ENCODE measurements around the gene TRAPPC11.

DNA sequence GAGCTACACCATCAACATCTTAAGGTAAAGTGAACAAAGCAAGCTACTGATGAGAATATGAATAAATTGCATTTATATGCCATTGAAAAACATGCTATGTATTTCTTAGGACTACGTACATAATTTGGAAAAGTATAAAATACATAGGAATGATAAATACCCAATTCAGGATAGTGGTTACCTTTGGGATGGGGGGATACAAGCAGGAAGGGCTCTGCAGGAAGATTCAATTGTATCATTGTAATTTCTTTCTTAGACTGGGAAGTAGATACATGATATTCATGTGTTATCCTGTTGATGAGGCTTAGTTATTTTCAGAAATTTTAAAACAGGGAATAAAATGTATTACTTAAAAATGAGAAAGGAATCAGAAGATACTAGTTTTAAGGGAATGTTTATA is 43.4 kb downstream of the TRAPPC11 start:
- TF ChIP-seq, protein P1, sequence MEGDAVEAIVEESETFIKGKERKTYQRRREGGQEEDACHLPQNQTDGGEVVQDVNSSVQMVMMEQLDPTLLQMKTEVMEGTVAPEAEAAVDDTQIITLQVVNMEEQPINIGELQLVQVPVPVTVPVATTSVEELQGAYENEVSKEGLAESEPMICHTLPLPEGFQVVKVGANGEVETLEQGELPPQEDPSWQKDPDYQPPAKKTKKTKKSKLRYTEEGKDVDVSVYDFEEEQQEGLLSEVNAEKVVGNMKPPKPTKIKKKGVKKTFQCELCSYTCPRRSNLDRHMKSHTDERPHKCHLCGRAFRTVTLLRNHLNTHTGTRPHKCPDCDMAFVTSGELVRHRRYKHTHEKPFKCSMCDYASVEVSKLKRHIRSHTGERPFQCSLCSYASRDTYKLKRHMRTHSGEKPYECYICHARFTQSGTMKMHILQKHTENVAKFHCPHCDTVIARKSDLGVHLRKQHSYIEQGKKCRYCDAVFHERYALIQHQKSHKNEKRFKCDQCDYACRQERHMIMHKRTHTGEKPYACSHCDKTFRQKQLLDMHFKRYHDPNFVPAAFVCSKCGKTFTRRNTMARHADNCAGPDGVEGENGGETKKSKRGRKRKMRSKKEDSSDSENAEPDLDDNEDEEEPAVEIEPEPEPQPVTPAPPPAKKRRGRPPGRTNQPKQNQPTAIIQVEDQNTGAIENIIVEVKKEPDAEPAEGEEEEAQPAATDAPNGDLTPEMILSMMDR (IDR thresholded peaks at IDR 0.05; ENCODE audit: insufficient read depth, low read length, poor library complexity, severe bottlenecking) = no peak
- TF ChIP-seq EZH2phosphoT487 (conservative IDR thresholded peaks at IDR 0.05; ENCODE audit: low read length) = no peak

Data from SU-DHL-6 (cell line).